Cardiac fibroblast (primary cell): Measurements from ENCODE around the gene LRRC4C.

Source experiments
- DNase-seq, 2 donors: peaks; one replicate each; pipeline versions ENCODE4 v3.0.0 to v3.0.0-alpha.2; 2010; ENCODE audit warnings: low read depth in 2 of 2
- H3K4me3 ChIP-seq, 2 donors: replicated peaks in 1 of 2; 1 replicate in 1 of 2; 2 replicates in 1 of 2; pipeline ENCODE4 v1.5.1; 2011; ENCODE audit warnings: low read depth in 2 of 2, low read length in 2 of 2, mild to moderate bottlenecking in 2 of 2, moderate library complexity in 1 of 2
- CTCF ChIP-seq: IDR thresholded peaks from one replicate; pipeline ENCODE4 v1.5.1; 2011; ENCODE audit warnings: low read depth, mild to moderate bottlenecking, low read length, inconsistent platforms

The LRRC4C gene

GRCh38 chr11:41384329-41384728 lies 75.1 kb downstream of the LRRC4C start:
- TF ChIP-seq CTCF: no peak
- no peak for DNase-seq
- no peak overlapping the region for H3K4me3 ChIP-seq

DNA sequence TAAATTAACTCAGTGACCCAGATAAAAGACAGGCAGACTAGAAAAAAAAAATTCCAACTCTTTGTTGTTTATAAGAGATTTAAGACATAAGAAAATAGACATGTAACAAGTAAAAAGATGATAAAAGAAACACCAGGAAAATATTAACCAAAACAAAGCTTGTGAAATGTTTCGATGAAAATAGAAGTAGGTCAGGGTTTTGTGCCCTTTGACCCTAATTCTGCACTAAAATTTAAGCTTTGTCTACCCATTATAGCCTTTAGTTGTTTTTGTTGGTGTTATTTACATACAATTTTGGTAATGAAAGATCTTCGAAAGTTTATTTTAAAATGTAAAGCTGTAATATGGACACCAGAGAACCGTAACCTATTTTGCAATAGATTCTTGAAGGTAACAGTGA lies 75.7 kb downstream of the LRRC4C start:
- TF ChIP-seq CTCF: no peak

GRCh38 chr11:41382927-41383326 lies 76.5 kb downstream of the LRRC4C start:
- no peak overlapping the region for H3K4me3 ChIP-seq
- peak in 1 of 2 donors; percentile 1 for DNase-seq
- TF ChIP-seq CTCF: no peak

More for the DNA sequence above, 75.7 kb downstream of the LRRC4C start:
- H3K4me3 ChIP-seq: no peak overlapping the region
- no peak for DNase-seq

GRCh38 chr11:41379084-41379483 lies 80.4 kb downstream of the LRRC4C start:
- no peak overlapping the region for H3K4me3 ChIP-seq
- DNase-seq: no peak
- TF ChIP-seq CTCF: no peak

DNA sequence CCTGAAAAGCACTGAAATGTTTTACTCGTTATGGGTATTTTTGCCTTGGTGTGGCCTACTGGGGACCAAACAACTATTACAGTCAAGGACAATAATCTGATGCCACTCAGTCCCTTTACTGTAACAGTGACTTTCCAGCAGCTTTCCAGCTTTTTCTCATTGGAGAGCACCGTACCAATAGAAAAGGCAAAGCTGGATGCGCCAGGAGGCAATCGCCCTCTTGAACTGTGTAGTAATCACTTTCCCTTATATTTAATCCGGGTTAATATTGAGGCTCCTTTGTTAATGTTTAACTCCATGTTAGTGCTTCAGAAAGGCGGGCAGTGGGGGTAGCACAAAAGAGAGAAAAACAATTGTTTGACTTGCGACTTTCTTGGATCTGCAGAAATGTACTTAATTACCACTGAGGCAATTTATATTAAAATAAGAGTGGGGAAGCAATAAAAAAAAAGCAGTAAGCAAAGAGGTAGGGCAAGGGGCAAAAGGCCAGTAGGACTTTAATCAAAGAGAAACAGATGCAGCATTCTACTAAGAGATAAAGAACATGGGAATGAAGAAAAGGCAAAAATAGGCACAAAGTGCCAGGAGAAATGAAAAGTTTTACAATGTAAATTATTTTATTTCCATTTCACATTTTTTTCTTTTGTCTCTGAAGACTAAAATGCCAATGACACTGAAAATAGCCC lies 81.6 kb downstream of the LRRC4C start:
- TF ChIP-seq CTCF: no peak
- no peak for DNase-seq
- no peak overlapping the region for H3K4me3 ChIP-seq

GRCh38 chr11:41351825-41352224 lies 107.6 kb downstream of the LRRC4C start:
- H3K4me3 ChIP-seq: no peak overlapping the region
- no peak for TF ChIP-seq CTCF
- DNase-seq: no peak

- no peak for DNase-seq
- H3K4me3 ChIP-seq: no peak overlapping the region
- no peak for TF ChIP-seq CTCF
These were observed 113.4 kb downstream of the LRRC4C start for GRCh38 chr11:41346042-41346441.
